ENCODE results near the gene NDUFAF3.

NDUFAF3 gene

DNA sequence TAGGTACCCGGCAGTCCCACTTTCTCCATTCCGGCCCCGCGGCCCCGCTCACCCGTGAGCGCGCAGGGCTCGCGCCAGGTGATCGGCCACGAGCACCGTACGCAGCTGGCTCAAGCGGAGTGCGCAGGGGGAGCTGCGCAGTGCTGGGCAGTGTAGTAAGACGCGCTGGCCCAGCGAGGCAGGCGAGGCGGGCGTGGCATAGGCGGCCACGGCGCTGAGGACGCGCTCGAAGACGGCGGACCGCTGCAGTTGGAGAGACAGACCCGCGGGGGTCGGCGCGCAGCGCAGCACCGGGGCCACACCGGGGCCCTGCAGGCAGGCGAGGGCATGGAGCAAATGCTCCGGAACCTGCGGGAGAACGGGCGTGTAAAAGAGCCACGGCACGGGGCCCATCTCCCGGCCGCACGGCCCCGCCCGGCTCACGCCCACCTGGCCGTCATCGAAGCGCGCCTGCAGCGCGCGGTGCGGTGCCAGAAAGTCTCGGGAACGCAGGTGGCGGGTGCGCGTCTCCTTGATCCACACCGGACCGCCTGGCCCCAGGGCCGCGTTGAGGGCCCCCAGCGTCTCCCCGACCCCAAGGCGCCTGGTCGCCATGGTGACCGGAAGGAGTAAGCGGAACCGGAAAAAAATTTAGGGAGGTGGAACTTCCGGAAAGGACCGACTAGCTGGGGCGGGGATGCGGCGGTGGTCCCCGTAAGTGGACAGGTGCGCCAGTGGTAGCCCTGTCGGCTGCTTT is 3.8 kb upstream of the NDUFAF3 start, which contains the start of gene DALRD3:
Gene DALRD3, minus strand, starts transcription at position 610 of the 736 bp plus-strand sequence. Its CDS starts 16 bp downstream, at position 594.
- DNase-seq (ENCODE audit: low read depth), result peak; percentile 26

DNA sequence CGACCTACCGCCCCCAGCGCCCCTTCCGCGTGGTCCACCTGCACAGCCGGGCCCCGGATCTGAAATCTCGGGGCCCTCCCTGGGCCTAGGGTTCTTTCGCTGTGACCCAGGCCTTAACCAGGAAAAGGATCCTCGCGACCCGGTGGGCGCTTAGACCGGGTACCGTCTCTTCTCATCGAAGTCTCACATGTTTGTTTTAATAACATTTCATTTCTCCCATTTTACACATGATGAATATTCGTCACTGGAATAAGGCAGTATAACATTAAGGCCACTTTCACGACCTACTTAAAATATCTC is 3.3 kb upstream of the NDUFAF3 start:
- no peak for DNase-seq (ENCODE audit: low read depth)

DNA sequence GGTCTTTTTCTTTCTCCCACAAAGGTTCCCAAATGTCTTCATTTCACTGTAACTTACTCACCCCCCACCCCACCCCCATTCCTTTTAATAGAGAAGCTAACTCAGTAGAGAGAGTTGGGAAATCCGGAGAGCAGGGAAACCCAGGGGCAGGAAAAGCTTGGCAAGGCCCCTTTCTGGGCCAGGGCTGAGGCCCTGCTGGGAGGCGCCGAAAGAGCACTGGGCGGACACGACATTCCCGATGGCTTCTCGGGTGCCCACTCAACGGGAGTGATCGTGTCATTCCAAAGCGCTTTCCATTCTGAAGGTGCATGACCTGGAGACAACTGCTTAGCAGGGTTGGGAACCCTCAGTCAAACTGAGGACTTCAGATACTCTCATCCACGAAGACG is 2.0 kb upstream of the NDUFAF3 start:
- no peak for DNase-seq (ENCODE audit: low read depth)

DNA sequence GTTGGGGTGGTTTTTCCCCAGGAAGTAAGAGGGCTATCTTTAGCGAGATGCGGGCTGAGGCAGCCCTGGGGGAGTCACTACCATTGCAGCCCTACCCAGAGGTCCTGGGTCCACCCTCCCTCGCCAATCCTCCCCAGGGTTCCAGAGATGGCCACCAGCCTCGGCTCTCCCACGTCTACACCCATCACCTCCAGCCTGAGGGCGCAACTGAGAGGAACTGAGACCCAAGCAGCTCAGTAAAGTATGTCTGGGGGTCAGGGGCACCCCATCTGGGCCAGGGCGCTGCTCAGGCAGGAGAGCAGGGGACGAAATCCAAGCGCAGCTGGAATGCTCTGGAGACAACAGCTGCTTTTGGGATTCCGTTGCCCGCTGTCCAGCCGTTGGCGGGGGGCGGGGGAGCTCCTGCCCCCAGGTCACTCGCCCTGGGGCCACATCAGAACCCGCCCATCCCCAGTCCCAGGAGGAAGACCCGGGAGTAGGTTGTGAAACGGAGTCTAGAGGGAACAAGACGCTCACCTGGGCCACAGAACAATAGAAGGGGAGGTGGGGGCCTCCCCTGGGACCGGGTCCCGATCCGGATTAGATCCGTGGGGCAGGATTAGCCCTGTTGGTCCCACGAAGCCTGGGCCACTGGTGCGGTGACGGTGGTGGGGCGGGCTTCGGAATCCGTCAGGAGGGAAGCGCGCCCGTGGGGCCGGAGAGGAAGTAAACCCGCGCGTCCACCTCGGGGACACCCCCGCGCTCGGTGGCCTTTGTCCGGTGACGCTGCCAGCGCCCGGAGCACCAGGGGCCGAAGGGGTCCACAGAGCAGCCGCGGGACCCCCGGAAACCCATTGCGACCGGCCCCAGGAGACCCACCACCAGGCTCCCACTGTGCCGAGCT is 1.4 kb upstream of the NDUFAF3 start:
- DNase-seq (ENCODE audit: low read depth), result no peak

DNA sequence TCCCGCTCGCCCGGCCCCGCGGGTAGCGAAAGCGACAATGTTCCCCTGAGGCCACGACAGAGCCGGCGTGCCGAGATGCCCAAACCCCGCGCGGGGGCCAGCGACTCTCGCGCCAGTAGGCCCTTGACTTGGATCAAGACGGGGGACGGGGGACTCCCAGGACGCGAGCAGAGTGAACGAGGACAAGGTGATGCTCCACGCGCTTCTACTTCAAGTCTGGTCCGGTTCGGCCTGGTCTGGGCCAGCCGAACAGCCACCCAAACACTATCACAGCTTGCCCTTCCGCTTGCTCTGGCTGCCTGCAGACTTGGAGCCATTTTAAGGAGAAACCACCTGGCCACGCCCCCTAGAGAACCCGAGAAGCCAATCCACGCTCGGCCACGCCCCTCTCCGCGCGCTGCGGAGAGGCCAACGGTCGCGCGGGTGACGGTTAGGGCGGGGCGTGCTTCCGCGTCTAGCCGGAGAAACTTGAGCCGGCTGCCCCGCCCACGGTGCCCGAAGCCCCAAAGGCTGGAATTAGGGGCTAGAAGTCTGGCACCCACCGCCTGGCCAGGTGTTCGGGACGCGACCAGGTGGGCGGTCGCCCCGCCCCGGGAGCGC is 608 bp upstream of the NDUFAF3 start:
- DNase-seq (ENCODE audit: low read depth), result peak; percentile 97

DNA sequence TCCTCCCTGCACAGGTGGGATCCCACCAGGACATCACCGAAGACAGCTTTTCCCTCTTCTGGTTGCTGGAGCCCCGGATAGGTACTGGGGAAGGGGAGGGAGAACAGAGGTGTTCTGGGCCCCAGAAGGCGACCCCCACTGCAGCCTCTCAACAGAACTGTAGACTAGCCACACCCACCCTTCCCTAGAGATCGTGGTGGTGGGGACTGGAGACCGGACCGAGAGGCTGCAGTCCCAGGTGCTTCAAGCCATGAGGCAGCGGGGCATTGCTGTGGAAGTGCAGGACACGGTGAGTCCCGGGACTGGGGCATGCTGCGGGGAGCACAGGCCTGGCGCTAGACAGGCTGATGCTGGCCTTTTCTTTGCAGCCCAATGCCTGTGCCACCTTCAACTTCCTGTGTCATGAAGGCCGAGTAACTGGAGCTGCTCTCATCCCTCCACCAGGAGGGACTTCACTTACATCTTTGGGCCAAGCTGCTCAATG is 809 bp downstream of the NDUFAF3 start:
- no peak for DNase-seq (ENCODE audit: low read depth)

DNA sequence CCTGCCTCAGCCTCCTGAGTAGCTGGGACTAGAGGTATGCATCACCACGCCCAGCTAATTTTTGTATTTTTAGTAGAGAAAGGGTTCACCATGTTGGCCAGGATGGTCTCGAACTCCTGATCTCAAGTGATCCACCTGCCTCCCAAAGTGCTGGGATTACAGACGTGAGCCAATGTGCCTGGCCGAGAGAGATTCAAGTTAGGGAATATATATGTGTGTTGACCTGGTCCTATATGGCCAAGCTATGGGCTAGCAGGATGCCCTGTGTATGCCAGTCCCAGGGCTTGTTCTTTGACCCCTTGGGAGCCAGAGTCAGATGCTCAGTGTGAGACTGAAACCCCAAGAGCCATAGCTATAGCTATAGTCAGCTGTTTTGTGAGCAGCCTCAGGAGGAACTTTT is 1.9 kb downstream of the NDUFAF3 start:
- no peak for DNase-seq (ENCODE audit: low read depth)

DNA sequence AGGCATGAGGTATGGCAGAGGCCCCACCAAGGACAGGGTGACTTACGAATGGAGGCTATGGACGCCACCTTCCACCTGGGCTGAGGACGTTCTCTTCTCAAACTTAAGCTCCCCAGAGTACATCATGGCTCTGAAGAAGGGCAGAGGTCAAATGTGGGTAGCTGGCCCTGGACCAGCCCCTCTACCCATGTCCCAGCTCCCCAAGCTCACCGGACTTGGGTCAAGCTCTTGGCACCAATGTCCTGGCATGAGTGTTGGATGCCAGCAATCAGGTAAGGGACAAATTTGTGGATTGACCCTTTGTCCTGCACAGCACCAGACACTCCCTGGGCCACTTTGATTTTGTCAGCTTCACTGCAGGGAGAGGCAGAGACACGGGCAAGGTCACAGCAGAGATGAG is 2.5 kb downstream of the NDUFAF3 start:
- DNase-seq (ENCODE audit: low read depth), result no peak

DNA sequence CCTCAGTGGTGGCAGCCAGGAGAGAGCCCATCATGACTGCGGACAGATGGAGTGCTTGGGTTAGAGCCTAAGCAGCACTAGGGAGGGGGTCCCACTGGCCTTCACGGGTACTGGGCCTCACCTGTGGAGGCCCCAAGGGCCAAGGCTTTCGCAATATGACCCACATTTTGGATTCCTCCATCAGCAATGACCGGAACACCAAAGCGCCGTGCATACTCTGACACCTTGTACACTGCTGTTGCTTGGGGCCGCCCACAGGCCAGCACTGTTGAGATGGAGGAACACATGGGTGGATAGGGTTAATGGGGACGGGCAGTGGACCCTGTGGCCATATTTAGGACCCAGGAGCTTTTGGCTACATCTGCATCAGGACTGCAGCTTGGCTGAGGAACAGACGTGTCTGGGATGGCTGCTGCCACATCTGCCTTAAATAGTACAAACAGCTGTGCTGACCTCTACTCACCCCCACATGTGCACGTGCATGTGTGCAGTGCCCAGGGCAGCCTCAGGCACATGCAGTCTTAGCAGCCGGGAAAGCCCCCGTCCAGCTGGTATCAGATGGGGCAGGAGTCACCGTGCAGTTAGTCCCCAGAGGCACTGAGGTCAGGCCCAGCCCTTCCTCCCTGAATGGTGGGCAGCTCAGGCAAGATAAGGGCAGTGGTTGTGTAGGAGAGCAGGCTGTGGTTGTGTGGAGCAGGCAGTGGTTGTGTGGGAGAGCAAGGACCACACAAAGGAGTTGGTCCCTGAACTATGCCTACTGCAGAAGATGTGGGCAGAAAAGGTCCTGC is 3.3 kb downstream of the NDUFAF3 start:
- no peak for DNase-seq (ENCODE audit: low read depth)

DNA sequence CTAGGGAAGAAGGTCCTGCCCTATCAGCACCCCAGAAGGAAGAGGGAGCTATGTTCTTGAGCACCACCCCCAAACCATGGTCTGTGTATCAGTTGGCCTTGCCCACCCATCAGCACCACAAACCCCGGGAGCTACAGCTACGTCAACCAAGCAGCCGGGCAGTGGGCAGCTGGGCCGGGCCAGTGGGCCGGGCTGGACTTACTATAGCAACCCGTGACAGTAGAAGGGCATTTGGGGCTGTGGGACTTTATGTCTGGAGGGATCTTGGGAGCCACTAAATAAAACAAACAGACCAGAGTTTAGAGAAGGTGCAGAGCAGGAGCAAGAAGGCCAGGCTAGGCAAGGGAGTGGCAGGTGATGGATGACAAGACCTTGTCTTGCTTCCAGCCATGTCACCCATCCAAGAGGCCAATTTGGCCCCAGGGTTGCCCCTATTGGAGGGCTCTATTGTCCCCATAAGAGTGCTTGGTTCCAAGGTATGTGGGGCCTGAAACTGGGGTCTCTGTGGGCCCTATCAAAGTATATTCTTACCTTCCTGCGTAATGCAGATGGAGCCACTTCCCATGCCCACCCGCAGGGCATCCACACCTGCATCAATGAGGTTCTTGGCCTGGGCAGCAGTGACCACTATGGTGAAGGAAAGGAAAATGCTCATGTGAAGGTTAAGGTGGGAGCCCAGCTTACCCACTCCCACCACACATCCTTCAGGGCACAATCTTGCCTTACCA is 4.0 kb downstream of the NDUFAF3 start:
- DNase-seq (ENCODE audit: low read depth), result no peak

DNA sequence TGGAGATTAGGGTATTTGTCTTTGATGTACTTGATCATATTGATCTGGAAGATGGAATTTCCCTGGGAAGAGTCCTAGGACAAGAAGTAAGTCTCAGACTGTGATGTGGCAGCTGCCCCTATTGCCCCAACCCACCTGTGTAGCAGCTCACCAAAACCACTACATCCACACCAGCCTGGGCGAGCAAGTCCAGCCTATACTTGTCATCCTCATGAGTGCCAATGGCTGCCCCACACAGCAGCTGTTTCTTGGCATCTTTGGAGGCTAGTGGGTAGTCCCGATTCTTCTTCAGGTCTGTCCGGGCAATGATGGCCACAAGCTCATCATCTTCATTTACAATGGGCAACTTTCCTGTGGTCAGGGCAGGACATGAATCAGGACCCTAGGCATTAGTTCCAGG is 4.6 kb downstream of the NDUFAF3 start:
- DNase-seq (ENCODE audit: low read depth), result no peak

DNA sequence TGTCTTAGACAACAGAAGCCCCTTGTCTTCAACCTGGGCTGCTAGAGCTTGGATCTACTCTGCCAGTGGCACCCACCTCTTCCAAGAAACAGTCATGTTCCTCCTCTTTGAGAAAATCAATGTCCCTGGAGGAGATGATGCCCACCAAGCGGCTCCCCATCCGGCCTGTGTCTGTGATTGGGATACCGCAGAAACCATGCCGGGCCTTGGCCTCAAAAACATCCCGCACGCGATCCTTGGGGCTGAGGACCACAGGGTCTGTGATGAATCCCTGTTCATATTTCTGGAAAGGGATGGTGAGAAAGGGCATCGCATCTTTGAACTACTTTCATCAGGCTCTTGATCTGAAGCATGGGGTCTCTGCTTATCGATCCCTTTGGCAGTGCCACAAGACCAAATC is 5.7 kb downstream of the NDUFAF3 start:
- DNase-seq (ENCODE audit: low read depth), result no peak

DNA sequence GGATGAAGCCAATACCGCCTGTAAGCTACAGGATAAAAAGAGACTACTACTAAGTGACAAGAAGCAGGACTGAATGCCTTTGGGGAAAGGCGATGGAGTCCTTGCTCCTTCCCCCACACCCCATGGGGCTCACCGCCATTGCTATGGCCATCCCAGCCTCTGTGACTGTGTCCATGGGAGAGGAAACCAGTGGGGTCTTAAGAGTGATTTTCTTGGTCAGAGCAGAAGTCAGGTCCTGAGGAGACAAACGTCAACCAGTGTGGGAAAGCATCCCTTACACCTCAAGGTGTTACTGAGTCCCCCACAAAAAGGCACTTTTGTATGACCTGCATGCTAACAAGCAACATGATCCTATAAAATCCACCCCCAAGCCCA is 6.4 kb downstream of the NDUFAF3 start:
- DNase-seq (ENCODE audit: low read depth), result no peak

DNA sequence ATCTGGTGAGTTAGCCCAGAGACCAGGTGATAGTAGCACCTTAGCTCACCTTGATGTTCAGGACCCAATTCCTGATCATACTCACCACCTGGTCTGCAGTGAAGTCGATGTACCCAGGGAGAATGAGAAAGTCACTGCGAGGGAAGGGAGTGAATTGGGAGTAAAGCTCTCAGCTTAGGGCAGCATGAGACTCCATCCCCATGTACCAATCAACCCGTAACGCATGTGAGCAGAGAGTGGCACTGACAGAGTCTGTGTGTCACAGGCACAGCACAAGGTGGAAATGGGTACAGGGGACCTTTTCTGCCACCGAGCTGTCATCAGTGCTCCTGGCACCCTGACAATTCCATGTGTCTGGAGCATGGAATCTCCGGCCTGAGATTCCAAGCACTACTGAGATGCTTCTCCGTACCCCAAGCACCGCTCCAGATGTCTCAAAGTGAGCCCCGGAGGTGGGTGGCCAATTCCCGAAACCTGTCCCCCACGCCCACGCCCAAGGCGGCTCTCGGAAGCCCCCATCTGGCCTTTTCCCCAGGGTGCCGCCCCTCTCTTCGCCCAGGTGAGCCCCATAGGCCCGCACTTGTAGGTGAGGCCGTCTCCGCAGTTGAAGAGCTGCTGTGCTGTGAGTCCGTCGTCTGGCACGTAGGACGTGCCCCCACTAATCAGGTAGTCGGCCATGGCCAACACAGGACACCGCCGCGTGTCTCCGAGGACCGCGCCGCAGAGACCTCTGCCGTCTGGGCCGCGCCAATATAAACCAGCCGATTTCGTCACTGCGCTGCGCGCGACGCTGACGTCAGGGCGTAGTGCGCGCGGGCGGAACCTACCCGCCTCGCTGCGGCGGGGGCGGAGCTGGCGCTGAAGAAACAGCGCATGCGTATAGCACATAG is 7.0 kb downstream of the NDUFAF3 start, which contains the start of gene IMPDH2:
Gene IMPDH2, minus strand, starts transcription at position 726 of the 890 bp plus-strand sequence. Its CDS starts 48 bp downstream, at position 678.
- peak; percentile 90 for DNase-seq (ENCODE audit: low read depth)

DNA sequence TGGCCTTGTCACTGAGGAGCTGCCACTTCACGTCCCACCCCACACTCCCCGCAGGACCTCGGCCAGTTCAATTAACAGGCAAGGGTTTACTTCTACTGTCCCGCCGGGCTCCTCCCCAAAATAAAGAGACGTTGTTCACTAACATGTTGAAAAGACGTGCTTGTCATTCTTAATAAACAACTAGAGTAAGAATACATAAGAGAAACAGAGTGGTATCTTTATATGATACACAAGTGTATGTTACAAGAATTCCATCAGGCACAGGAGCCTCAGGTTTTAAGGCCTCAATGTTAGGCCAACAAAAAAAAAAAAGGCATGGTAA is 7.6 kb downstream of the NDUFAF3 start:
- no peak for DNase-seq (ENCODE audit: low read depth)

DNA sequence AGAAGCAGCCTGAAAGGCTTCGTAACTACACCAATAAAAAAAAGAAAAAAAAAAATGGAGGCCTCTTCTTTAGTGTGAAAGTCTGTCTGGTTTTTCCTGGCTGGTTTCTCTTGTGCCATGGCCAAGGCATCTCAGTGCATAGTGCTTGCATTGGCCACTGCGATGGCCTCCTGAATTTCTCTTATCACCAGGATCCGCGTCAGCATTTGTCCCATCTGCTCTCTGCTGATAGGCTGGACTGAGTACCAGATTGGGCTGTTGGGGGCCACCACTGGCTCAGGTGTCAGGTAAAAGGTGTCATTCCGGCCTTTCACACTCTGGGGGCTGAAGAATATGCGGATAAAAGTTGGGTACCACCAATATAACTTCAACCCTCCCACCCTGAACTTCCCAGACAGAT is 8.4 kb downstream of the NDUFAF3 start:
- no peak for DNase-seq (ENCODE audit: low read depth)

DNA sequence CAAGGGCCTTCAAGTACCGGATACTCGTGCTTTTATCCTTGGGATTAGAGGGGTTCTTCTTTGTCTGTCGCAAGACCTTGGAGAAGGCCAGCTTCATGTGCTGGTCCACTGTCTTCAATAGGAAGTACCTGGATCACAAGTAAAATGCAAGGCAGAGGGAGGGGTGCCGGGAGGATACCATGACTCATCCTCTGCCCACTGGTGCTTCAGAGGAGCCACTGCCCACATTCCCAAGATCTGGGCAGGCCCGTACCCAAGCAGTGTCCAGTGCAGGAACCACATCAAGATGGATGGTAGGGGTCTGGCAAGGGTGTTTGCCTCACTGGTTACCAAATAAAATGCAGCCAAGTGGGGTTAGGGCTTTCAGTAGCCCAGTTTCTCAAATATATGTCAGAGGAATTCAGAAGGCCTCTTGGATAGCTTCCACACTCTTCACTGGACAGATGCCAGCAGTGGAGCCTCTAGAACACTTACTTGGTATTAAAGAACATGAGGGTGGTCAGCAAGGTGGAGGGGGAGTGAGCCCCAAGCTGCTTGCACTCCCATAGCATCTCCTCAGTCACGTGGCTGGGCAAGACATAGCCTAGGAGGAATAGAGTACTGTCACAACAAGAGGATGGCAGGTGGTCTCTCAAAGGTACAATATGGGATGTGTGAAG is 10.9 kb downstream of the NDUFAF3 start:
- no peak for DNase-seq (ENCODE audit: low read depth)

DNA sequence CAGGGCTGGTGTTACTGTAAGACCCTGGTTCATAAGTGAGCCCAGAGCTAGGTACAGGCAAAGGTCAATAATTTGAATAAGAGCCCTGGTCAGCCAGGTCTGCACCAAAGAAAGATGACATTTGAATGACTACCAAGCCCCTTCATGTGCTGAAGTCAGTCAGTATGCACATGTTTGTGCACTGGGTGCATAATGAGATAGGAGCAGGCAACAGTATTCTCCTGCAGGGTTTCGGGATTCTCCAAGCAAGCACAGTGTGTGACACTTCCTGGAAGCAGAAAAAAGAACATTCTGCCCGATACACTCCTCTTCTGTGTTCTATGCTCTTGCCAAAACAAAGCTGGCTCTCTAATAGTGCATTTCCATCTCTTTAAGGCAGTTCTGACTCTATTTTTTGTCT is 12.7 kb downstream of the NDUFAF3 start:
- no peak for DNase-seq (ENCODE audit: low read depth)

DNA sequence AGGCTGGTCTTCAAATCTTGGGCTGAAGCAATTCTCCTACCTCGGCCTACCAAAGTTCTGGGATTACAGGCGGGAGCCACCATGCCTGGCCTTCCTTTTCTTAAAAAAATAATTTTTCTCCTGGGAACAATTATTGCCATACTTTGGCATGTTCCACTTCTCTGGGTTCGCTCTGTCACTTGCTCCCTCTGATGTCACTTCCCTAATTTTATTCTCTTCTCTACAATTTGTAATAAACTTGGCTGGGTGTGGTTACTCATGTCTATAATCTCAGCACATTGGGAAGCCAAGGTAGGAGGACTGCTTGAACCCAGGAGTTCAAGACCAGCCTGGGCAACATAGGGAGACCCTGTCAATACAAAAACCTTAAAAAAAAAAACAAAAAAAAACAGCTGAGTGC is 13.4 kb downstream of the NDUFAF3 start:
- no peak for DNase-seq (ENCODE audit: low read depth)

DNA sequence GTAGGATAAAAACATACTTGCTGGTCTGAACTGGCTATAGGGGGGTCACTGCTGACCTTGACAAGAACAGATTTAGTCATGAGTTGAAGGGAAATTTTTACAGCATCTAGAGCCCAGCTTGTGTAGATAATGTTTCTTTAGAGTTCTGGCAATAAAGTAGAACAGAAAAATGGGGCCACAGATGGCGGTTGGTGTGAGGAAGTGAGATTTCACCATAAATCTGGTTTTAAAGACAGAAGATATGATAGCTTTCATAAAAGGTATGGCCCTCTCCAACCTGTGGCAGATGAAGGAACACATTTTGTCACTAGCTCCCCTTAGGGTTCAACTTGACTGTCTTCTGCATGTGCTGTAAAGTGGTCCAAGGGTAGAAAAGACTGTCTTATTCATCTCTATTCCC is 31.6 kb downstream of the NDUFAF3 start:
- no peak for DNase-seq (ENCODE audit: low read depth)
